H9 (cell line): ENCODE measurements around the gene PHACTR2. TPM values are rescaled to one million over a fixed set of nuclear protein-coding genes. Genes with fewer than 3 reads are reported as not detected.

Experiments used
- DNase-seq: peaks from one replicate; pipeline ENCODE4 v3.0.0-alpha.2; 2017
- H2AFZ ChIP-seq: one replicate; pipeline ENCODE4 v1.6.1; 2013; ENCODE audit warnings: mild to moderate bottlenecking, low read length, control low read depth, moderate library complexity
- H2AK5ac ChIP-seq: 2 replicates; pipeline ENCODE4 v1.6.1; 2013; ENCODE audit warnings: low read length, control low read depth, mixed read lengths; ENCODE audit not compliant: insufficient read length
- H2BK120ac ChIP-seq: one replicate; pipeline ENCODE4 v1.6.1; 2013; ENCODE audit warnings: low read depth, mild to moderate bottlenecking, low read length, control low read depth, inconsistent platforms; ENCODE audit not compliant: poor library complexity, severe bottlenecking
- H2BK12ac ChIP-seq: 2 replicates; pipeline ENCODE4 v1.6.1; 2013; ENCODE audit warnings: low read length, control low read depth, mixed read lengths, low read depth; ENCODE audit not compliant: insufficient read length
- H2BK15ac ChIP-seq: 2 replicates; pipeline ENCODE4 v1.6.1; 2013; ENCODE audit warnings: low read depth, low read length, control low read depth
- H2BK20ac ChIP-seq: one replicate; pipeline ENCODE4 v1.6.1; 2013; ENCODE audit warnings: low read depth, mild to moderate bottlenecking, low read length, control low read depth, inconsistent platforms; ENCODE audit not compliant: poor library complexity, severe bottlenecking
- H2BK5ac ChIP-seq: 2 replicates; pipeline ENCODE4 v1.6.1; 2013; ENCODE audit warnings: low read length, control low read depth, mixed read lengths; ENCODE audit not compliant: insufficient read length
- H3K14ac ChIP-seq: 2 replicates; pipeline ENCODE4 v1.6.1; 2013; ENCODE audit warnings: low read length, control low read depth; ENCODE audit not compliant: insufficient read depth
- H3K18ac ChIP-seq: 2 replicates; pipeline ENCODE4 v1.6.1; 2013; ENCODE audit warnings: low read depth, mild to moderate bottlenecking, mixed read lengths, low read length, control low read depth; ENCODE audit not compliant: insufficient read length
- H3K23ac ChIP-seq: 2 replicates; pipeline ENCODE4 v1.6.1; 2013; ENCODE audit warnings: low read length, control low read depth, mixed read lengths, low read depth; ENCODE audit not compliant: insufficient read length
- H3K23me2 ChIP-seq: 2 replicates; pipeline ENCODE4 v1.6.1; 2013; ENCODE audit warnings: low read depth, mild to moderate bottlenecking, mixed read lengths, low read length, control low read depth; ENCODE audit not compliant: insufficient read length, poor library complexity, severe bottlenecking
- H3K27ac ChIP-seq: 2 replicates; pipeline ENCODE4 v1.5.1; 2013; ENCODE audit warnings: low read length, control low read depth, mixed read lengths, low read depth; ENCODE audit not compliant: insufficient read length
- H3K27me3 ChIP-seq: 2 replicates; pipeline ENCODE4 v1.6.1; 2013; ENCODE audit warnings: low read length, control low read depth, inconsistent platforms; ENCODE audit not compliant: insufficient read depth
- H3K4ac ChIP-seq: 2 replicates; pipeline ENCODE4 v1.6.1; 2013; ENCODE audit warnings: low read depth, mild to moderate bottlenecking, control low read depth, inconsistent platforms, low read length, moderate library complexity
- H3K4me1 ChIP-seq: 2 replicates; pipeline ENCODE4 v1.6.1; 2013; ENCODE audit warnings: low read length, control low read depth, inconsistent platforms; ENCODE audit not compliant: insufficient read depth
- H3K4me2 ChIP-seq: 2 replicates; pipeline ENCODE4 v1.6.1; 2013; ENCODE audit warnings: low read length, control low read depth, mixed read lengths; ENCODE audit not compliant: insufficient read length, insufficient read depth
- H3K56ac ChIP-seq: 2 replicates; pipeline ENCODE4 v1.6.1; 2013; ENCODE audit warnings: low read depth, mild to moderate bottlenecking, mixed read lengths, low read length, control low read depth; ENCODE audit not compliant: insufficient read length
- H3K79me1 ChIP-seq: 2 replicates; pipeline ENCODE4 v1.6.1; 2013; ENCODE audit warnings: low read depth, mild to moderate bottlenecking, moderate library complexity, low read length, control low read depth, inconsistent platforms; ENCODE audit not compliant: insufficient read depth, poor library complexity, severe bottlenecking
- H3K79me2 ChIP-seq: 2 replicates; pipeline ENCODE4 v1.6.1; 2013; ENCODE audit warnings: low read length, control low read depth, inconsistent platforms; ENCODE audit not compliant: insufficient read depth
- H3K9ac ChIP-seq: 2 replicates; pipeline ENCODE4 v1.6.1; 2013; ENCODE audit warnings: low read length, control low read depth, mixed read lengths; ENCODE audit not compliant: insufficient read length; ENCODE audit errors: extremely low read depth
- H3K9me3 ChIP-seq: one replicate; pipeline ENCODE4 v1.6.1; 2013; ENCODE audit warnings: low read depth, low read length, inconsistent platforms; ENCODE audit not compliant: control insufficient read depth
- H3T11ph ChIP-seq: one replicate; pipeline ENCODE4 v1.6.1; 2013; ENCODE audit warnings: mild to moderate bottlenecking, low read length, control low read depth, inconsistent platforms
- H4K20me1 ChIP-seq: one replicate; pipeline ENCODE4 v1.6.1; 2013; ENCODE audit not compliant: control insufficient read depth, insufficient read length, insufficient read depth
- H4K5ac ChIP-seq: 2 replicates; pipeline ENCODE4 v1.6.1; 2013; ENCODE audit warnings: low read depth, mild to moderate bottlenecking, mixed read lengths, low read length, control low read depth; ENCODE audit not compliant: insufficient read length
- H4K8ac ChIP-seq: replicated peaks from 2 replicates; pipeline ENCODE4 v1.6.1; 2013; ENCODE audit warnings: low read length, control low read depth, mixed read lengths, low read depth; ENCODE audit not compliant: insufficient read length
- H4K91ac ChIP-seq: 2 replicates; pipeline ENCODE4 v1.6.1; 2013; ENCODE audit warnings: low read depth, mild to moderate bottlenecking, moderate library complexity, mixed read lengths, low read length, control low read depth; ENCODE audit not compliant: insufficient read length
- H3K27ac Mint-ChIP-seq, 3 experiments: 2 replicates in 2 of 3; 3 replicates in 1 of 3; pipeline ENCODE4 v1.8.0; 2020 to 2021; ENCODE audit warnings: mixed read lengths in 3 of 3, mild to moderate bottlenecking in 1 of 3, moderate library complexity in 1 of 3
- H3K27me3 Mint-ChIP-seq: 2 replicates; pipeline ENCODE4 v1.8.0; 2021; ENCODE audit warnings: low read depth, mild to moderate bottlenecking, moderate library complexity, mixed read lengths
- H3K36me3 Mint-ChIP-seq, 3 experiments: 2 replicates in 2 of 3; 3 replicates in 1 of 3; pipeline ENCODE4 v1.8.0; 2020 to 2021; ENCODE audit warnings: low read depth in 3 of 3, mixed read lengths in 3 of 3; ENCODE audit not compliant: insufficient read depth in 1 of 3
- H3K4me1 Mint-ChIP-seq, 2 experiments: 2 replicates each; pipeline ENCODE4 v1.8.0; 2020; ENCODE audit warnings: mixed read lengths in 2 of 2
- H3K4me3 Mint-ChIP-seq, 2 experiments: 2 replicates in 1 of 2; 3 replicates in 1 of 2; pipeline ENCODE4 v1.8.0; 2020 to 2021; ENCODE audit warnings: mild to moderate bottlenecking in 2 of 2, mixed read lengths in 2 of 2, moderate library complexity in 1 of 2
- H3K9me3 Mint-ChIP-seq, 2 experiments: 2 replicates in 1 of 2; 3 replicates in 1 of 2; pipeline ENCODE4 v1.8.0; 2020; ENCODE audit warnings: mild to moderate bottlenecking in 2 of 2, mixed read lengths in 2 of 2, moderate library complexity in 1 of 2
- CTCF ChIP-seq: fragments of 200-600 bp; sonication (generic); conservative IDR thresholded peaks from 3 replicates; pipeline ENCODE4 v1.8.0; 2021; ENCODE audit warnings: antibody characterized with exemption, mild to moderate bottlenecking
- WGBS: extraction: QIAGEN DNeasy Blood & Tissue Kit; methylation state at CpG from one replicate; pipeline ENCODE4 v1.1.7; 2013; ENCODE audit warnings: missing lambda C conversion rate, low lambda C conversion rate, mixed read lengths; ENCODE audit not compliant: insufficient read length; ENCODE audit errors: extremely low coverage; 5-methylcytosine and 5-hydroxymethylcytosine counted together
- total RNA-seq: library from RNA; stranded (reverse); gene quantifications from 2 replicates; pipeline ENCODE4 v1.2.1, GENCODE V29; 2021

PHACTR2 gene
- total RNA-seq, 1 experiment from 2014 or later, result 131 TPM

DNA sequence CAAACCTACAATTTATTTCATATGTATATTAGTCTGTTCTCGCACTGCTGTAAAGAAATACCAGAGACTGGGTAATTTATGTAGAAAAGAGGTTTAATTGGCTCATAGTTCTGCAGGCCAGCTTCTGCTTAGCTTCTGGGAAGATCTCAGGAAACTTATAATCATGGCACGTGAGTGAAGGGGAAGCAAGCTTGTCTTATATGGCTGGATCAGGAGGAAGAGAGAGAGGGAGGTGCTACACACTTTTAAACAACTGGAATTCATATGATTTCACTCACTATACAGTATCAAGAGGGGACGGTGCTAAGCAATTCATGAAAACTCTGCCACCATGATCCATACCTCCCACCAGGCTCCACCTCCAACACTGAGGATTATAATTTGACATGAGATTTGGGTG lies 29.9 kb downstream of the PHACTR2 start:
- no peaks in the 10 kb centered on the region; the same call in 1 of the 2 replicates for H3K79me2 ChIP-seq
- H3T11ph ChIP-seq, result no peak overlapping the region
- peaks cover 10 to 16% of the 10 kb centered on the region in 2 experiments for H3K4me1 Mint-ChIP-seq
- no peak overlapping the region for H3K4me3 Mint-ChIP-seq
- H2AFZ ChIP-seq, result no peak overlapping the region
- no peak overlapping the region for H2BK5ac ChIP-seq
- H3K14ac ChIP-seq, result no peak overlapping the region
- no CpG with 5 or more reads among the region's 3 CpGs for WGBS
- H3K4me2 ChIP-seq, result no peak overlapping the region
- H3K36me3 Mint-ChIP-seq, result peaks cover 25 to 41% (median 27%) of the 10 kb centered on the region in 3 experiments
- no peaks in the 10 kb centered on the region for H4K20me1 ChIP-seq
- H3K18ac ChIP-seq, result no peak overlapping the region
- H3K4me1 ChIP-seq, result no peaks in the 10 kb centered on the region
- peak overlapping the region; percentile 5 to 25 (median 11); a peak in 3 of 7 replicates for H3K27ac Mint-ChIP-seq
- no peak overlapping the region for H4K91ac ChIP-seq
- no peak overlapping the region for H2BK15ac ChIP-seq
- H3K27me3 ChIP-seq, result no peaks in the 10 kb centered on the region
- no peak for DNase-seq
- H3K9me3 Mint-ChIP-seq, result peaks cover 12 to 15% of the 10 kb centered on the region in 2 experiments; a peak in 3 of 5 replicates
- no peak overlapping the region for H2BK20ac ChIP-seq
- H2BK120ac ChIP-seq, result no peak overlapping the region
- no peak overlapping the region for H2BK12ac ChIP-seq
- no peak overlapping the region for H3K9ac ChIP-seq
- H3K79me1 ChIP-seq, result peaks cover 7% of the 10 kb centered on the region
- H4K5ac ChIP-seq, result no peak overlapping the region
- no peaks in the 10 kb centered on the region for H3K9me3 ChIP-seq
- TF ChIP-seq CTCF, result no peak
- no peak overlapping the region for H2AK5ac ChIP-seq
- no peak overlapping the region for H3K27ac ChIP-seq
- H3K4ac ChIP-seq, result no peak overlapping the region
- no peak overlapping the region for H4K8ac ChIP-seq
- no peak overlapping the region for H3K56ac ChIP-seq
- H3K23me2 ChIP-seq, result no peaks in the 10 kb centered on the region
- no peaks in the 10 kb centered on the region for H3K27me3 Mint-ChIP-seq
- H3K23ac ChIP-seq, result no peak overlapping the region
